Type B pancreatic cell (in vitro differentiated cells): ENCODE measurements around the gene PCDHA12. TPM values are rescaled to one million over a fixed set of nuclear protein-coding genes. Genes with fewer than 3 reads are reported as not detected.
"Not testable (repeated sequence)": the region's sequence is repeated elsewhere in the genome, so short reads cannot be mapped to it uniquely, and the experiment has no call there.

ENCODE experiments used
- DNase-seq: peaks from one replicate; pipeline ENCODE4 v3.0.0; 2021; ENCODE audit warnings: mixed read lengths; ENCODE audit not compliant: unreplicated experiment; ENCODE audit errors: extremely low spot score
- H3K27ac Mint-ChIP-seq: 2 replicates; pipeline ENCODE4 v1.8.0; 2021; ENCODE audit warnings: mild to moderate bottlenecking, mixed read lengths
- H3K27me3 Mint-ChIP-seq: 2 replicates; pipeline ENCODE4 v1.8.0; 2021; ENCODE audit warnings: mixed read lengths
- H3K36me3 Mint-ChIP-seq: 2 replicates; pipeline ENCODE4 v1.8.0; 2021; ENCODE audit warnings: mixed read lengths
- H3K4me1 Mint-ChIP-seq: one replicate; pipeline ENCODE4 v1.8.0; 2021; ENCODE audit warnings: mixed read lengths; ENCODE audit not compliant: unreplicated experiment
- H3K4me3 Mint-ChIP-seq: 2 replicates; pipeline ENCODE4 v1.8.0; 2021; ENCODE audit warnings: mild to moderate bottlenecking, mixed read lengths
- H3K9me3 Mint-ChIP-seq: 2 replicates; pipeline ENCODE4 v1.8.0; 2021; ENCODE audit warnings: mixed read lengths
- total RNA-seq: library from RNA; stranded (reverse); gene quantifications from 2 replicates; pipeline ENCODE4 v1.2.1, GENCODE V29; 2021; ENCODE audit warnings: low replicate concordance
- TF ChIP-seq, protein P1 (sequence below): fragments of 200-600 bp; sonication (generic); conservative IDR thresholded peaks from 2 replicates; pipeline ENCODE4 v1.5.0; 2021; ENCODE audit warnings: antibody characterized with exemption, mild to moderate bottlenecking

Gene PCDHA12
- total RNA-seq, 1 donor from 2014 or later, result 10.2 TPM

DNA sequence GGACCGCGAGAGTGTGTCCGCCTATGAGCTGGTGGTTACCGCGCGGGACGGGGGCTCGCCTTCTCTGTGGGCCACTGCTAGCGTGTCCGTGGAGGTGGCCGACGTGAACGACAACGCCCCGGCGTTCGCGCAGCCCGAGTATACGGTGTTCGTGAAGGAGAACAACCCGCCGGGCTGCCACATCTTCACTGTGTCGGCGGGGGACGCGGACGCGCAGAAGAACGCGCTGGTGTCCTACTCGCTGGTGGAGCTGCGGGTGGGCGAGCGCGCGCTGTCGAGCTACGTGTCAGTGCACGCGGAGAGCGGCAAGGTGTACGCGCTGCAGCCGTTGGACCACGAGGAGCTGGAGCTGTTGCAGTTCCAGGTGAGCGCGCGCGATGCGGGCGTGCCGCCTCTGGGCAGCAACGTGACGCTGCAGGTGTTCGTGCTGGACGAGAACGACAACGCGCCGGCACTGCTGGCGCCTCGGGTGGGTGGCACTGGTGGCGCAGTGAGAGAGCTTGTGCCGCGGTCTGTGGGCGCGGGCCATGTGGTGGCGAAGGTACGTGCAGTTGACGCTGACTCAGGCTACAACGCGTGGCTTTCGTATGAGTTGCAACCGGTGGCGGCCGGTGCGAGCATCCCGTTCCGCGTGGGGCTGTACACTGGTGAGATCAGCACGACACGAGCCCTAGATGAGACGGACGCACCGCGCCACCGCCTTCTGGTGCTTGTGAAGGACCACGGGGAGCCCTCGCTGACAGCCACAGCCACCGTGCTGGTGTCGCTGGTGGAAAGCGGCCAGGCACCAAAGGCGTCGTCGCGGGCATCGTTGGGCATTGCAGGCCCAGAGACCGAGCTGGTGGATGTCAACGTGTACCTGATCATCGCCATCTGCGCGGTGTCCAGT, 39.2 kb upstream of the PCDHA12 start:
- H3K36me3 Mint-ChIP-seq, result peaks cover 40% of the 10 kb centered on the region

DNA sequence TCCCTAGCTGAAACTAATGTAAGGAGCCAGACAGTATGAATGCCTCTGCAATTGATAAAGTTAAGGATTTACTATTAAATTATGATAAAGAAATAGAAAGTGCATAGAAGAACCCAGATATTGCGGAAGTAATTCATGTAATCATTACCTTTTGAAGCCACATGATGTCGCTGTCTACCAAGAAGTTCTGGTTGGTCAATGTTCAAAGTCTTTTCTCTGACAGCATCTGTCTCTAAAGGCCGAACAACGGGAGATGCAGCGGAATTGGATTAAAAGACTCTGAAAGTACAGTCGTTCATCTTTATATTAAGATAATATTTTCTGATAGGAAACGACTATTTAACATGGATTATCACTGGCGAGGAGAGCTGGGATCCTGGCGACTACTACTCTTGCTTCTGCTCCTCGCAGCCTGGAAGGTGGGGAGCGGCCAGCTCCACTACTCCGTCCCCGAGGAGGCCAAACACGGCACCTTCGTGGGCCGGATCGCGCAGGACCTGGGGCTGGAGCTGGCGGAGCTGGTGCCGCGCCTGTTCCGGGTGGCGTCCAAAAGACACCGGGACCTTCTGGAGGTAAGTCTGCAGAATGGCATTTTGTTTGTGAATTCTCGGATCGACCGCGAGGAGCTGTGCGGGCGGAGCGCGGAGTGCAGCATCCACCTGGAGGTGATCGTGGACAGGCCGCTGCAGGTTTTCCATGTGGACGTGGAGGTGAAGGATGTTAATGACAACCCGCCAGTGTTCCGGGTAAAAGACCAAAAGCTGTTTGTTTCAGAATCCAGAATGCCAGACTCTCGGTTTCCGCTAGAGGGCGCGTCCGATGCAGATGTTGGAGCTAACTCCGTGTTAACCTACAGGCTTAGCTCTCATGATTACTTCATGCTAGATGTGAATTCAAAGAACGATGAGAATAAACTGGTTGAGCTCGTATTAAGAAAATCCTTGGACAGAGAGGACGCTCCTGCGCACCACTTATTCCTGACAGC, 33.8 kb upstream of the PCDHA12 start, which contains the start of gene PCDHA8:
Gene PCDHA8 (plus strand): TSS at position 210 of the 985 bp plus-strand sequence. CDS start 135 bp downstream, at position 345.
- Mint-ChIP-seq H3K36me3 (peaks cover 20% of the 10 kb centered on the region), H3K27me3 (no peaks in the 10 kb centered on the region), H3K4me1 (no peaks in the 10 kb centered on the region), H3K9me3 (peaks cover 11% of the 10 kb centered on the region), H3K4me3 (no peak within 1 kb of the TSS), H3K27ac (no peak within 1 kb of the TSS)
- DNase-seq, result no peak
- TF ChIP-seq, protein P1, sequence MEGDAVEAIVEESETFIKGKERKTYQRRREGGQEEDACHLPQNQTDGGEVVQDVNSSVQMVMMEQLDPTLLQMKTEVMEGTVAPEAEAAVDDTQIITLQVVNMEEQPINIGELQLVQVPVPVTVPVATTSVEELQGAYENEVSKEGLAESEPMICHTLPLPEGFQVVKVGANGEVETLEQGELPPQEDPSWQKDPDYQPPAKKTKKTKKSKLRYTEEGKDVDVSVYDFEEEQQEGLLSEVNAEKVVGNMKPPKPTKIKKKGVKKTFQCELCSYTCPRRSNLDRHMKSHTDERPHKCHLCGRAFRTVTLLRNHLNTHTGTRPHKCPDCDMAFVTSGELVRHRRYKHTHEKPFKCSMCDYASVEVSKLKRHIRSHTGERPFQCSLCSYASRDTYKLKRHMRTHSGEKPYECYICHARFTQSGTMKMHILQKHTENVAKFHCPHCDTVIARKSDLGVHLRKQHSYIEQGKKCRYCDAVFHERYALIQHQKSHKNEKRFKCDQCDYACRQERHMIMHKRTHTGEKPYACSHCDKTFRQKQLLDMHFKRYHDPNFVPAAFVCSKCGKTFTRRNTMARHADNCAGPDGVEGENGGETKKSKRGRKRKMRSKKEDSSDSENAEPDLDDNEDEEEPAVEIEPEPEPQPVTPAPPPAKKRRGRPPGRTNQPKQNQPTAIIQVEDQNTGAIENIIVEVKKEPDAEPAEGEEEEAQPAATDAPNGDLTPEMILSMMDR, result no peak

More for the DNA sequence above, 39.2 kb upstream of the PCDHA12 start:
- no peaks in the 10 kb centered on the region for H3K27me3 Mint-ChIP-seq
- no peak for DNase-seq
- no peak overlapping the region for H3K4me3 Mint-ChIP-seq
- H3K4me1 Mint-ChIP-seq, result no peaks in the 10 kb centered on the region
- TF ChIP-seq, protein P1, result no peak
- peaks cover 15% of the 10 kb centered on the region for H3K9me3 Mint-ChIP-seq
- H3K27ac Mint-ChIP-seq, result no peak overlapping the region

DNA sequence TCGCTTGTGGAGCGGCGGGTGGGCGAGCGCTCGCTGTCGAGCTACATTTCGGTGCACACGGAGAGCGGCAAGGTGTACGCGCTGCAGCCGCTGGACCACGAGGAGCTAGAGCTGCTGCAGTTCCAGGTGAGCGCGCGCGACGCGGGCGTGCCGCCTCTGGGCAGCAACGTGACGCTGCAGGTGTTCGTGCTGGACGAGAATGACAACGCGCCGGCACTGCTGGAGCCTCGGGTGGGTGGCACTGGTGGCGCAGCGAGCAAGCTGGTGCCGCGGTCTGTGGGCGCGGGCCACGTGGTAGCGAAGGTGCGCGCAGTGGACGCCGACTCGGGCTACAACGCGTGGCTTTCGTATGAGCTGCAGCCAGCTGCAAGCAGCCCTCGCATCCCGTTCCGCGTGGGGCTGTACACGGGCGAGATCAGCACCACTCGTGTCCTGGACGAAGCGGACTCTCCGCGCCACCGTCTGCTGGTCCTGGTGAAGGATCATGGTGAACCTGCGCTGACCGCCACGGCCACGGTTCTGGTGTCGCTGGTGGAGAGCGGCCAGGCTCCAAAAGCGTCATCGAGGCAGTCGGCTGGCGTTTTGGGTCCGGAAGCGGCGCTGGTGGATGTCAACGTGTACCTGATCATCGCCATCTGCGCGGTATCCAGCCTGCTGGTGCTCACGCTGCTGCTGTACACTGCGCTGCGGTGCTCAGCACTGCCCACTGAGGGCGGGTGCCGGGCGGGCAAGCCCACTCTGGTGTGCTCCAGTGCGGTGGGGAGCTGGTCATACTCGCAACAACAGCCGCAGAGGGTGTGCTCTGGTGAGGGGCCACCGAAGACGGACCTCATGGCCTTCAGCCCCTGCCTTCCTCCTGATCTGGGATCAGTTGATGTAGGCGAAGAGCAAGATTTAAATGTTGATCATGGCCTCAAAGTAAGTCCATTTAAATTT, 32.0 kb upstream of the PCDHA12 start:
- Mint-ChIP-seq H3K4me3 (no peak overlapping the region), H3K4me1 (no peaks in the 10 kb centered on the region), H3K9me3 (peaks cover 23% of the 10 kb centered on the region), H3K27ac (no peak overlapping the region), H3K27me3 (no peaks in the 10 kb centered on the region), H3K36me3 (peaks cover 34% of the 10 kb centered on the region)
- TF ChIP-seq, protein P1, result no peak
- DNase-seq, result no peak

DNA sequence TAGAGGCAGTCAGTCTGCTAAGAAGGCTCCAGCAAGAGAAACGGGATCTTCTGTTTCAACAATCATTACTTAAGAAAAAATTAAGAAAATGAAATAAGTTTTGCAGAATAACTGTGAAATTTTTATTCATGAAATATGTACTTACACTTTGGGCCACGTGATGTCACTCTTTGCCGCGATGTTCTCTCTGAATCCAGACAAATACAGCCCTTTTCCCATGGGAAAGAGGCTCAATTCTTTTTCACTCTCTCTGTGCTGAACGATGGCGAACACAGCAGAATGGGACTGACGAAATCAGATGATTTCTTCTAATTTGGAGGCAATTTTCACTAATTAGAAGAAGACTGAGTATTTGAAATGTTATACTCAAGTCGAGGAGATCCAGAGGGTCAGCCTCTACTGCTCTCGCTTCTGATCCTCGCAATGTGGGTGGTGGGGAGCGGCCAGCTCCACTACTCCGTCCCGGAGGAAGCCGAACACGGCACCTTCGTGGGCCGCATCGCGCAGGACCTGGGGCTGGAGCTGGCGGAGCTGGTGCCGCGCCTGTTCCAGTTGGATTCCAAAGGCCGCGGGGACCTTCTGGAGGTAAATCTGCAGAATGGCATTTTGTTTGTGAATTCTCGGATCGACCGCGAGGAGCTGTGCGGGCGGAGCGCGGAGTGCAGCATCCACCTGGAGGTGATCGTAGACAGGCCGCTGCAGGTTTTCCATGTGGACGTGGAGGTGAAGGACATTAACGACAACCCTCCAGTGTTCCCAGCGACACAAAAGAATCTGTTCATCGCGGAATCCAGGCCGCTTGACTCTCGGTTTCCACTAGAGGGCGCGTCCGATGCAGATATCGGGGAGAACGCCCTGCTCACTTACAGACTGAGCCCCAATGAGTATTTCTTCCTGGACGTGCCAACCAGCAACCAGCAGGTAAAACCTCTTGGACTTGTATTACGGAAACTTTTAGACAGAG, 26.7 kb upstream of the PCDHA12 start, which contains the start of gene PCDHA9:
Gene PCDHA9 (plus strand): TSS at position 244 of the 964 bp plus-strand sequence. CDS start 114 bp downstream, at position 358.
- H3K4me1 Mint-ChIP-seq, H3K27me3 Mint-ChIP-seq, H3K27ac Mint-ChIP-seq, DNase-seq: not testable (repeated sequence)
- peak within 1 kb of the TSS; percentile 69 for H3K4me3 Mint-ChIP-seq
- peaks cover 19% of the 10 kb centered on the region for H3K36me3 Mint-ChIP-seq
- H3K9me3 Mint-ChIP-seq, result peaks cover 12% of the 10 kb centered on the region

DNA sequence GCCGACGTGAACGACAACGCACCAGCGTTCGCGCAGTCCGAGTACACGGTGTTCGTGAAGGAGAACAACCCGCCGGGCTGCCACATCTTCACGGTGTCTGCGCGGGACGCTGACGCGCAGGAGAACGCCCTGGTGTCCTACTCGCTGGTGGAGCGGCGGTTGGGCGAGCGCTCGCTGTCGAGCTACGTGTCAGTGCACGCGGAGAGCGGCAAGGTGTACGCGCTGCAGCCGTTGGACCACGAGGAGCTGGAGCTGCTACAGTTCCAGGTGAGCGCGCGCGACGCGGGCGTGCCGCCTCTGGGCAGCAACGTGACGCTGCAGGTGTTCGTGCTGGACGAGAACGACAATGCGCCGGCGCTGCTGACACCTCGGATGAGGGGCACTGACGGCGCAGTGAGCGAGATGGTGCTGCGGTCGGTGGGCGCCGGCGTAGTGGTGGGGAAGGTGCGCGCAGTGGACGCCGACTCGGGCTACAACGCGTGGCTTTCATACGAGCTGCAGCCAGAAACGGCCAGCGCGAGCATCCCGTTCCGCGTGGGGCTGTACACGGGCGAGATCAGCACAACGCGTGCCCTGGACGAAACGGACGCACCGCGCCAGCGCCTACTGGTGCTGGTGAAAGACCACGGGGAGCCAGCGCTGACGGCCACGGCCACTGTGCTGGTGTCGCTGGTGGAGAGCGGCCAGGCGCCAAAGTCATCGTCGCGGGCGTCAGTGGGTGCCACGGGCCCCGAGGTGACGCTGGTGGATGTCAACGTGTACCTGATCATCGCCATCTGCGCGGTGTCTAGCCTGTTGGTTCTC, 25.1 kb upstream of the PCDHA12 start:
- peaks cover 12% of the 10 kb centered on the region for H3K9me3 Mint-ChIP-seq
- H3K27ac Mint-ChIP-seq, H3K27me3 Mint-ChIP-seq, H3K4me3 Mint-ChIP-seq, DNase-seq, H3K4me1 Mint-ChIP-seq: not testable (repeated sequence)
- H3K36me3 Mint-ChIP-seq, result peaks cover 18% of the 10 kb centered on the region
